ENCODE results near the gene RBP3. TPM values are rescaled to one million over a fixed set of nuclear protein-coding genes. Genes with fewer than 3 reads are reported as not detected.

The RBP3 gene
- total RNA-seq, 1 experiment from 2014 or later, result not detected

DNA sequence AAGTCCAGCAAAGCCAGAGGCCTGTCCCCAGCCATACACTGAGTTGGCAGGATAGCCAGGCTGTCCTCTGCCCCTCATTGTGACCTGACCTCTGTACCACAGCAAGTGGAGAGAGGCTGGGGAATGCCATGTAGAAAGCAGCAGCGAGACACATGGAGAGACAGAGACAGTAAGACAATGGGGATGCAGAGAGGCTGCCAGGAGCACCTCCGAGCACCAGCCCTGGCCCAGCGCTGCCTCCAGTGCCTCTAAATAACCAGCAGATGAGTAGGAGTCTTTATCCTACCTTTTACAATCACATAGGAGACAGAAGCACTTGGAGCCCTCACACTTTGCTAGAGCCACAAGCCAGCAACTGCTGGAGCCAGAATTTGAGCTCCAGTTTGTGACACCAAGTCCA is 17.8 kb upstream of the RBP3 start:
- H3K4me1 Mint-ChIP-seq, result no peaks in the 10 kb centered on the region; a peak in 1 of 4 replicates
- no peaks in the 10 kb centered on the region for H3K79me1 ChIP-seq (ENCODE audit: insufficient read depth, low read depth, low read length, poor library complexity, severe bottlenecking)

More for the DNA sequence above, 17.8 kb upstream of the RBP3 start:
- Histone ChIP-seq H4K91ac (ENCODE audit: insufficient read length, low read depth, low read length) (no peak overlapping the region), H2BK5ac (ENCODE audit: insufficient read length, low read length) (no peak overlapping the region), H3K23ac (ENCODE audit: insufficient read length, low read depth, low read length) (no peak overlapping the region), H3K27me3 (ENCODE audit: insufficient read depth, low read length) (no peaks in the 10 kb centered on the region), H3K4me2 (ENCODE audit: insufficient read depth, insufficient read length, low read length) (no peak overlapping the region), H2BK20ac (ENCODE audit: low read depth, low read length, poor library complexity, severe bottlenecking) (no peak overlapping the region), H4K5ac (ENCODE audit: insufficient read length, low read depth, low read length) (no peak overlapping the region), H3K56ac (ENCODE audit: insufficient read length, low read depth, low read length) (no peak overlapping the region), H2BK12ac (ENCODE audit: insufficient read length, low read depth, low read length) (no peak overlapping the region), H3K9me3 (ENCODE audit: control insufficient read depth, low read depth, low read length) (no peaks in the 10 kb centered on the region), H3K4ac (ENCODE audit: low read depth, low read length) (no peak overlapping the region), H4K20me1 (ENCODE audit: control insufficient read depth, insufficient read depth, insufficient read length) (no peaks in the 10 kb centered on the region), H3K23me2 (ENCODE audit: insufficient read length, low read depth, low read length, poor library complexity, severe bottlenecking) (no peaks in the 10 kb centered on the region), H3K18ac (ENCODE audit: insufficient read length, low read depth, low read length) (no peak overlapping the region), H2BK15ac (ENCODE audit: low read depth, low read length) (no peak overlapping the region), H2AFZ (ENCODE audit: low read length) (no peak overlapping the region), H3K14ac (ENCODE audit: insufficient read depth, low read length) (no peak overlapping the region; the same call in 1 of the 2 replicates), H2BK120ac (ENCODE audit: low read depth, low read length, poor library complexity, severe bottlenecking) (no peak overlapping the region), H3K79me2 (ENCODE audit: insufficient read depth, low read length) (no peaks in the 10 kb centered on the region), H3K9ac (ENCODE audit: extremely low read depth, insufficient read length, low read length) (no peak overlapping the region), H3K27ac (ENCODE audit: insufficient read length, low read depth, low read length) (no peak overlapping the region), H3K4me1 (ENCODE audit: insufficient read depth, low read length) (no peaks in the 10 kb centered on the region), H4K8ac (replicated peaks; ENCODE audit: insufficient read length, low read depth, low read length) (no peak overlapping the region), H3T11ph (ENCODE audit: low read length) (no peak overlapping the region), H2AK5ac (ENCODE audit: insufficient read length, low read length) (no peak overlapping the region)
- H3K27ac Mint-ChIP-seq, result no peak overlapping the region
- no peak for DNase-seq
- no peak overlapping the region for H3K4me3 Mint-ChIP-seq
- peaks cover 0 to 2% of the 10 kb centered on the region in 2 experiments; a peak in 2 of 5 replicates for H3K9me3 Mint-ChIP-seq
- H3K36me3 Mint-ChIP-seq (ENCODE audit: insufficient read depth in 1 of 3, low read depth in 3 of 3), result no peaks in the 10 kb centered on the region
- peaks cover 2% of the 10 kb centered on the region; the same call in 1 of the 2 replicates for H3K27me3 Mint-ChIP-seq (ENCODE audit: low read depth)
- no peak for TF ChIP-seq CTCF (conservative IDR thresholded peaks at IDR 0.05)
- WGBS (ENCODE audit: extremely low coverage, insufficient read length, low lambda C conversion rate), result no CpG with 5 or more reads among the region's 3 CpGs
